ENCODE measurements around the gene ANAPC10.

- TF ChIP-seq CTCF (IDR thresholded peaks at IDR 0.05) (no peak), POLR2A (IDR thresholded peaks at IDR 0.05) (no peak)
These were observed 5.5 kb upstream of the ANAPC10 start for GRCh38 chr4:145103496-145103895.
